ENCODE measurements around the gene VOPP1. TPM values are rescaled to one million over a fixed set of nuclear protein-coding genes. Genes with fewer than 3 reads are reported as not detected.

The VOPP1 gene
- total and polyA plus RNA-seq, 9 of the 15 experiments (the other 6 are each of a cell fraction or from before 2014, with no cell fraction given): 8.2 to 45.8 (median 31.2) TPM

GRCh38 chr7:55590517-55591281, 18.4 kb upstream of the VOPP1 start:
- intact Hi-C loops (cut with micrococcal nuclease) (loop anchor here (5.0 to 10.0 kb wide), 2 partner anchors 306 to 482 kb away; no protein-coding TSS in a partner anchor), in situ Hi-C loops (cut with MboI) (loop anchor here (10.0 kb wide), 2 partner anchors 146 to 306 kb away; no protein-coding TSS in a partner anchor)
- POLR2A ChIA-PET: no interaction called here
- FAIRE-seq (no peak), DNase-seq (ENCODE audit: extremely low read depth in 1 of 4, low spot score in 3 of 4) (peak in 2 of 4 experiments; percentile 2 to 4), ATAC-seq (no peak)
- Histone ChIP-seq H3K9me3 (replicated peaks; ENCODE audit: control insufficient read depth, insufficient read depth, low read depth, low read length) (no peaks in the 10 kb centered on the region), H3K4me1 (replicated peaks in 1 of 2; ENCODE audit: control insufficient read depth in 2 of 2, insufficient read depth in 2 of 2, low read length in 2 of 2) (peaks cover 4 to 5% of the 10 kb centered on the region in 2 experiments; a peak in 3 of 5 replicates), H3K27me3 (ENCODE audit: control insufficient read depth in 2 of 2, insufficient read depth in 2 of 2, low read length in 2 of 2) (peaks cover 0 to 19% of the 10 kb centered on the region in 2 experiments; a peak in 2 of 5 replicates), H3K79me2 (ENCODE audit: control insufficient read depth, insufficient read depth, low read length) (no peaks in the 10 kb centered on the region), H3K9me1 (ENCODE audit: control insufficient read depth, insufficient read depth, low read length) (peaks cover 3% of the 10 kb centered on the region), H3K27ac (ENCODE audit: extremely low read depth, low read depth, low read length) (no peak overlapping the region), H4K20me1 (replicated peaks; ENCODE audit: control insufficient read depth, insufficient read depth, low read length) (0 out of 2 replicates have a peak, but pooled peaks cover 14% of the 10 kb centered on the region), H2AFZ (ENCODE audit: low read depth, low read length) (no peak overlapping the region), H3K36me3 (ENCODE audit: control insufficient read depth, insufficient read depth, low read length) (no peaks in the 10 kb centered on the region), H3K9ac (ENCODE audit: insufficient read depth in 1 of 2, low read depth in 2 of 2, low read length in 2 of 2) (no peak overlapping the region), H3K4me2 (ENCODE audit: insufficient read depth, low read length) (no peak overlapping the region), H3K4me3 (no peak overlapping the region)
- CTCF ChIA-PET (ENCODE audit: low intra/inter-chr PET ratio): no interaction called here
- 0% methylated on average over 8 of the region's 8 CpGs for WGBS (ENCODE audit: insufficient coverage, low coverage, missing lambda C conversion rate)
- no TSS peak for BruUV-seq (replicated peaks)
- no peak for TF ChIP-seq RREB1 (CRISPR knock-in tag; IDR thresholded peaks at IDR 0.05)
